ENCODE measurements around the gene ARHGEF26.

Gene ARHGEF26

GRCh38 chr3:154229217-154229590 is 108.0 kb downstream of the ARHGEF26 start:
- TF ChIP-seq REST (IDR thresholded peaks at IDR 0.05; ENCODE audit: insufficient replicate concordance, low read depth) (no peak), CTCF (IDR thresholded peaks at IDR 0.05; ENCODE audit: insufficient read depth, low read length) (no peak), SPI1 (IDR thresholded peaks at IDR 0.05; ENCODE audit: borderline replicate concordance, low read depth) (no peak), POLR2AphosphoS5 (IDR thresholded peaks at IDR 0.05; ENCODE audit: low read depth) (no peak)
- H3K4me3 ChIP-seq (replicated peaks; ENCODE audit: insufficient read depth, low read length) = no peak overlapping the region
- no peak overlapping the region for H3K27ac ChIP-seq (replicated peaks)
- no peak for DNase-seq (ENCODE audit: low read depth in 1 of 2, low spot score in 1 of 2)
- no peaks in the 10 kb centered on the region for H3K27me3 ChIP-seq (ENCODE audit: insufficient read depth, poor library complexity, severe bottlenecking)

- no peak for DNase-seq (ENCODE audit: low read depth in 1 of 2, low spot score in 1 of 2)
- Histone ChIP-seq H3K27me3 (ENCODE audit: insufficient read depth, poor library complexity, severe bottlenecking) (no peaks in the 10 kb centered on the region), H3K4me3 (replicated peaks; ENCODE audit: insufficient read depth, low read length) (no peak overlapping the region), H3K27ac (replicated peaks) (no peak overlapping the region)
- TF ChIP-seq CTCF (IDR thresholded peaks at IDR 0.05; ENCODE audit: insufficient read depth, low read length) (no peak), GABPA (IDR thresholded peaks at IDR 0.05; ENCODE audit: low read depth) (no peak), SPI1 (IDR thresholded peaks at IDR 0.05; ENCODE audit: borderline replicate concordance, low read depth) (no peak), POLR2AphosphoS5 (IDR thresholded peaks at IDR 0.05; ENCODE audit: low read depth) (no peak), REST (IDR thresholded peaks at IDR 0.05; ENCODE audit: insufficient replicate concordance, low read depth) (no peak)
These were observed 114.1 kb downstream of the ARHGEF26 start for GRCh38 chr3:154235330-154235729.

GRCh38 chr3:154236331-154236730 is 115.1 kb downstream of the ARHGEF26 start:
- no peak for DNase-seq (ENCODE audit: low read depth in 1 of 2, low spot score in 1 of 2)
- Histone ChIP-seq H3K4me3 (replicated peaks; ENCODE audit: insufficient read depth, low read length) (no peak overlapping the region), H3K27me3 (ENCODE audit: insufficient read depth, poor library complexity, severe bottlenecking) (no peaks in the 10 kb centered on the region), H3K27ac (replicated peaks) (no peak overlapping the region)
- TF ChIP-seq SPI1 (IDR thresholded peaks at IDR 0.05; ENCODE audit: borderline replicate concordance, low read depth) (no peak), REST (IDR thresholded peaks at IDR 0.05; ENCODE audit: insufficient replicate concordance, low read depth) (no peak), POLR2AphosphoS5 (IDR thresholded peaks at IDR 0.05; ENCODE audit: low read depth) (no peak), GABPA (IDR thresholded peaks at IDR 0.05; ENCODE audit: low read depth) (no peak), CTCF (IDR thresholded peaks at IDR 0.05; ENCODE audit: insufficient read depth, low read length) (no peak)

Measured in HL-60 (cell line).